Mesodermal cell (in vitro differentiated cells): ENCODE data around the gene LZTR1.

Source experiments
- H3K27ac ChIP-seq: 2 replicates; pipeline ENCODE4 v1.7.0; 2013; ENCODE audit warnings: mild to moderate bottlenecking, low read depth, low read length, moderate library complexity; ENCODE audit not compliant: severe bottlenecking
- H3K36me3 ChIP-seq: 2 replicates; pipeline ENCODE4 v1.7.1; 2013; ENCODE audit warnings: mild to moderate bottlenecking, low read length, moderate library complexity; ENCODE audit not compliant: control insufficient read depth, insufficient read depth
- H3K4me1 ChIP-seq: one replicate; pipeline ENCODE4 v1.7.1; 2013; ENCODE audit warnings: mild to moderate bottlenecking, low read length; ENCODE audit not compliant: insufficient read depth, control insufficient read depth, poor library complexity, severe bottlenecking
- H3K4me3 ChIP-seq: 2 replicates; pipeline ENCODE4 v1.7.0; 2013; ENCODE audit warnings: low read length, control low read depth, mild to moderate bottlenecking; ENCODE audit not compliant: insufficient read depth, poor library complexity, severe bottlenecking; ENCODE audit errors: extremely low read depth
- H3K9me3 ChIP-seq: 2 replicates; pipeline ENCODE4 v1.7.1; 2013; ENCODE audit warnings: mild to moderate bottlenecking, low read length, moderate library complexity; ENCODE audit not compliant: control insufficient read depth
- whole genome bisulfite sequencing, 2 experiments: methylation state at CpG; one replicate each; pipeline ENCODE4 v1.1.5; 2013; ENCODE audit warnings: missing lambda C conversion rate in 2 of 2; ENCODE audit not compliant: insufficient coverage in 2 of 2; 5-methylcytosine and 5-hydroxymethylcytosine counted together

The LZTR1 gene

DNA sequence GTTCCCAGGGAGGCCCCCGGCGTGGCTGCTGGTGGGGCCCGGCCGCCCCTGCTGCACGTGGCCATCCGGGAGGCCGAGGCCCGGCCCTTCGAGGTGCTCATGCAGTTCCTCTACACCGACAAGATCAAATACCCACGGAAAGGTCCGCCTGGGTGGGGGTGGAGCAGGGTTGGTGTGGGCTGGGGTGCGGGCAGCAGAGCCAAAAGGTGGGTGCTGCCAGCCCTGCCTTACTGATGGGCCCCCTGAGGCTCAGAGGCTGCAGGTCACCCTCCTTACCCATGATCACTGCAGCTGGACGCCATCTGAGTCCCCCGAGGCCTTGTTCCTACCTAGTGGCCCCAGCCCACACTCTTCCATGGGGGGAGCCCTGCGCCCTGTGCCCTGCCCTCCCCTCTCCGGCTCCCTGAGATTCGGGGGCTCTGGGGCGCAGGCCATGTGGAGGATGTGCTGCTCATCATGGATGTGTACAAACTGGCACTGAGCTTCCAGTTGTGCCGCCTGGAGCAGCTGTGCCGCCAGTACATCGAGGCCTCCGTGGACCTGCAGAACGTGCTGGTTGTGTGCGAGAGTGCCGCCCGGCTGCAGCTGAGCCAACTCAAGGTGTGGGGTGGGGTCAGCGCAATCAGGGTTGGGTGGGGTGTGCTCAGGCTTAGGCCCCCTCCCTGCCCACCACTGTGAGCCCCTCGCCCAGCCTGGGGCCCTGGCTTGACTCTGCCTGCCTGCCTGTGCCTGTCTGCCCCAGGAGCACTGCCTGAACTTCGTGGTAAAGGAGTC, 12.2 kb downstream of the LZTR1 start:
- Histone ChIP-seq H3K9me3 (no peaks in the 10 kb centered on the region), H3K4me3 (no peak overlapping the region), H3K27ac (no peak overlapping the region), H3K36me3 (peaks cover 61% of the 10 kb centered on the region), H3K4me1 (no peaks in the 10 kb centered on the region)
- 97 to 98% methylated on average over 22 to 26 of the region's 30 CpGs for WGBS, 2 experiments

DNA sequence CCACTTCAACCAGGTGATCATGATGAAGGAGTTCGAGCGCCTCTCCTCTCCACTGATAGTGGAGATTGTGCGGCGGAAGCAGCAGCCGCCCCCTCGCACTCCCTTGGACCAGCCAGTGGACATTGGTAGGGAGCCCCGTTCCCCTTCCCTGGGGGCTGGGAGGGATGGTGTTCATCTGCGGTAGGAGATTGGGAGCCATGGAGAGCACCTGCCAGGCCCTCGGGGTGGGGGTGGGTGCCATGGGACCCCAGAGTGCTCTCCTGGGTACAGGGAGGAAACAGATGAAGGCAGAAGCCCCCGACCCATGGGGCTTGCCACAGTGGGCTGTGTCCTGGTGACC, 12.8 kb downstream of the LZTR1 start:
- Histone ChIP-seq H3K4me1 (peaks cover under 1% of the 10 kb centered on the region), H3K4me3 (no peak overlapping the region), H3K27ac (no peak overlapping the region), H3K36me3 (peaks cover 65% of the 10 kb centered on the region), H3K9me3 (no peaks in the 10 kb centered on the region)
- WGBS, 2 experiments: 93 to 94% methylated on average over 9 to 10 of the region's 10 CpGs

DNA sequence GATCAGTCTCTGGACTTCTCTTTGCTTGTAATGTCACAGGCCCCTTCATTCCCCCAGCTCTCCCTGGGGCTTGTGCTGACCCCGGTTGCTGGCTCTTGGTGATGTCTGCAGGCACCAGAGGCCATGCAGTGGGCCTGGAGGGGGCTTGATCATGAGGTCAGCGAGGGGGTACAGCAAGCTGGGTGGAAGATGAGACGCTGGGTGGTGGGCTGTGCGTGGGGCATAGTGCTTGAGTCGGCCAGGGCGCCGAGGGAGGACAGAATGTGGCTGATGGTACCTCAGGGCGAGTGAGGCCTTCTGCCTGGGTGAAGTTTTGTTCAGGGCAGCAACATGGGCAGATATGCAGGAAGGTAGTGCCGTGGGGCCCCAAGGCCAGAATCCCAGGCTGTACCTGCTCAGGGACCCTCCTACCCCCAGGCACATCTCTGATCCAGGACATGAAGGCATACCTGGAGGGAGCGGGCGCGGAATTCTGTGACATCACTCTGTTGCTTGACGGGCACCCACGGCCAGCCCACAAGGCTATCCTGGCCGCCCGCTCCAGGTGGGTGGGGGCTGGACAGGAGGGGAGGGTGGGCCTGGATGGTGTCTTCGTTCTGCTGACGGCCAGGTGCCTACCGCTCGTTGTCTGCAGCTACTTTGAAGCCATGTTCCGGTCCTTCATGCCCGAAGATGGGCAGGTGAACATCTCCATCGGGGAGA, 13.4 kb downstream of the LZTR1 start:
- H3K36me3 ChIP-seq: peaks cover 65% of the 10 kb centered on the region
- 94 to 95% methylated on average over 18 to 23 of the region's 23 CpGs for WGBS, 2 experiments

DNA sequence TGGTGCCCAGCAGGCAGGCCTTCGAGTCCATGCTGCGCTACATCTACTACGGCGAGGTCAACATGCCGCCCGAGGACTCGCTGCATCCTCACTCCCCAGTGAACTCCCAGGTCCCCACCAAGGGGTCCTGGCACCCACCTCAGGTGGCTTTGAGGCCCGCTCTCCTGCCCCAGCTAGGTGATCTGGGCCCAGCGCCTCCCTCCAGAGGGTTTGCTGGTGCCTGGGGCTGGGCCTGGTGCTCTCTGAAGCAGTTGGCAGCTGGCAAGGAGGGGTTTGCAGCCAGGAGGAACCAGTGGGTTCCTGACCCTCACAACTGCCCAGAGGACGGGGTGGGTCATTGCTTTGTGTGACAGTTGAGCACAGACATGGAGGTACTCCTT, 13.9 kb downstream of the LZTR1 start:
- H3K4me1 ChIP-seq: peaks cover 8% of the 10 kb centered on the region
- H3K27ac ChIP-seq: no peak overlapping the region
- H3K4me3 ChIP-seq: no peak overlapping the region
- WGBS, 2 experiments: 98% methylated on average over 9 of the region's 10 CpGs
- H3K36me3 ChIP-seq: peaks cover 61% of the 10 kb centered on the region
- no peaks in the 10 kb centered on the region for H3K9me3 ChIP-seq

More for the DNA sequence above, 13.4 kb downstream of the LZTR1 start:
- H3K9me3 ChIP-seq: no peaks in the 10 kb centered on the region
- no peak overlapping the region for H3K4me3 ChIP-seq
- no peak overlapping the region for H3K27ac ChIP-seq
- H3K4me1 ChIP-seq: peaks cover 5% of the 10 kb centered on the region

DNA sequence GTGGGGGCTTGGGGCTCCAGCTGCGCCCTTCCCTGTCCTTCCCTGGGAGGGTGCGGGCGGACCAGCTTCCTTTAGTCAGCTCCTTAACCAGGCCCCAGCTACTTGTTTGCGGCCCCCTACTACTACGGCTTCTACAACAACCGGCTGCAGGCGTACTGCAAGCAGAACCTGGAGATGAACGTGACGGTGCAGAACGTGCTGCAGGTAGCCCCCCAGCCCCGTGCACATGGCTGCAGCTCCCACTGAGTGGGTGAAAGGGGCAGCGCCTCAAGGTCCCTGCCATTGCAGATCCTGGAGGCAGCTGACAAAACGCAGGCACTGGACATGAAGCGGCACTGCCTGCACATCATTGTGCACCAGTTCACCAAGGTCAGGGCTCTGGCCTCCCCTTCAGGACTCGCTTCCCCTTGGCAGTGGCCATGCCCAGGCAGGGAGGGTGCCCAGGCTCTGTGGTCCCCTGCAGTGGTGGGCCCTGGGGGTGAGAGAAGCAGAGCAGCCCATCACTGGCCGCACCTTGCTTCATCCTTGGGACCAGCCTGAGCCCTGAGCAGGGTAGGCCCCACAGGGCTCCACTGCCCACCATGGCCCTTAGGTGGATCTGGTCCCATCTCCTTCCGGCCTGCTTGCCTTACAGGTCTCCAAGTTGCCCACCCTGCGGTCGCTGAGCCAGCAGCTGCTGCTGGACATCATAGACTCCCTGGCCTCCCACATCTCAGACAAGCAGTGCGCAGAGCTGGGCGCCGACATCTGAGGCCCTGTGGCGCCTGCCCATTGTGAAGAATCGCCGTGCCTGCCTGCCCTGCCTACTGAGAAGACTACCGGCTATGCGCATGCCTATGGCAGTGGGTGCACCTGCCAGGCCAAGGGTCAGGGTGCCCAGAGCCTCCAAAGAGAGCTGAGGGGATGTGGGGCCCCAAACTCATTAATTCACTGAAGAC, 14.8 kb downstream of the LZTR1 start:
- Histone ChIP-seq H3K27ac (no peak overlapping the region), H3K9me3 (no peaks in the 10 kb centered on the region), H3K4me3 (no peak overlapping the region), H3K36me3 (peaks cover 53% of the 10 kb centered on the region), H3K4me1 (peaks cover 8% of the 10 kb centered on the region)
- WGBS, 2 experiments: 96 to 97% methylated on average over 25 to 27 of the region's 27 CpGs

DNA sequence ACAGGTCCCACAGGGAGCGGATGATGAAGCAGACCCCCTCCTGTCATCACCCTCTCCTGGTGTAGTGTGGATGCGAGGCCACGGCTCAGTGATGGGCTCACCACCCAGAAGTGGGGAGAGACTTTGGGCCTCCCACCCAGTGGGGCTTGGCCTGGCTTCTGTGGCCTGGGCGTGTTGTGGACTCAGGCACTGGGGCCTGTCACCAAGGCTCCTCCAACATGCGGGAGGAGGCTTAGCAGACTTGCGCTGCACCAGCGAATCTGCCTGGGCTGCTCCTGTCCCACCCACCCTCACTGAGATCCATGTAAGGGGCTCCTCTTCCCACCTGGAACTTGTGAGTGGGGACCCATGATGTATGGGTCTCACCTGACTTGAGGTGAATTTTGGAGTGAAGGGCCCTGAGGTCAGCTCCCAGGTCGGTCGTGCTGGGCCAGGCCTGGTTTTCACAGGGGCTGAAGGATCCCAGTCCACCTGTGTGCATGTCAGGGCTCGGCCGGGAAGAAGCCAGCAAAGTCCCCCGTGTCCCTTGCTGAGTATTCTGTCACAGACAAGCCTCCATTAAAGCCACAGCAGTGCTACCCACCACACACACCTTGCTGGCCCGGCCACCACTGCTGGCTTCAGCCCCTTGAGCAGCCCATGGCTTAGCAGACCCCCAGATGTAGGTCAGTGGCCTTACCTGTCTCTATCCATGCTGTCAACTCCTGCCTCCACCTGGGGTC, 15.6 kb downstream of the LZTR1 start:
- Histone ChIP-seq H3K27ac (no peak overlapping the region), H3K4me3 (no peak overlapping the region), H3K9me3 (no peaks in the 10 kb centered on the region), H3K4me1 (peaks cover 8% of the 10 kb centered on the region), H3K36me3 (peaks cover 45% of the 10 kb centered on the region)
- WGBS, 2 experiments: 93 to 94% methylated on average over 10 to 13 of the region's 13 CpGs

DNA sequence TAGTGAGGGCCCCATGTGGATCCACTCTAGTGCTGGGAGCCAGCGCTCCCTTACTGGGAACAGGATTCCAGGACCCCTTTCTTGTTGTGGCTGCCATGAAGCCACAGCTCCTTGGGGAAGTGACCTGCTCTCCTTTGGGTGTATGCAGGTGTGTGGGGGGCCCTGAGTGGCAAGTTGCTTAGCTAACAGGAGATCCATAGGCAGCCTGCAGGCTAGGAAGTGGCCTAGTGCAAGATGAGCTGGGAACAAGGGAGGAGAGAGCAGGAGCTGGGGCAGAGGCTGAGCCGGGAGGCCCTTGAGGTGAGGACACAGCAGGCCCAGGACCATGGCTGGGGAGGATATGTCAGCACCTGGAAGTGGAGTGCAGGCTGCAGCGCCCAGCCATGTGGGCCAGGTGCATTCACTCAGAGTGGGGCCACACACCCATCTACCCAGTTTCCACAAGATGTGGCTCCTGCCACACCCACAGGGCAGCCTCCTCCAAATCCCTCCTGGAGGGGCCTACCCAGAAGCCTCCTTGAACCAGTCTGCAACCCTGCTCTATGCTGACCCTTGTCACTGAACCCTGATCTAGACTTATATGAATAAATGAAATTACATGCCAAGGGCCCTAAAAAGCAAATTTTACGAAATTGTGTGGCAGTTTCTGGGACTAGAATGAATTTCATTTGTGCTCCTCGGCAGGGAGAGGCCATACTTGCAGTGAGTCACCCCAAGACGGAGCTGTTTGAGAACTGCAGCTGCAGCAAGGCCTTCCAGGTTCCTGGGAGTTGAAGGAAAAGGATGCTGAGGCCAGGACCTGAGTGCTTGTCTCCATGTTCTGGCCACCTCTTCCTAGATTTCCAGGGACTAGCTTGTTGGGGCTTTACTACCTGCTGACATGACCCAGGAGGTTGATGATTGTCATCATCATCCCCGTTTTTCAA, 16.6 kb downstream of the LZTR1 start:
- 76 to 79% methylated on average over 6 to 7 of the region's 7 CpGs for WGBS, 2 experiments
- no peaks in the 10 kb centered on the region for H3K9me3 ChIP-seq
- H3K4me1 ChIP-seq: peaks cover 13% of the 10 kb centered on the region
- no peak overlapping the region for H3K4me3 ChIP-seq
- no peak overlapping the region for H3K27ac ChIP-seq
- H3K36me3 ChIP-seq: peaks cover 41% of the 10 kb centered on the region

DNA sequence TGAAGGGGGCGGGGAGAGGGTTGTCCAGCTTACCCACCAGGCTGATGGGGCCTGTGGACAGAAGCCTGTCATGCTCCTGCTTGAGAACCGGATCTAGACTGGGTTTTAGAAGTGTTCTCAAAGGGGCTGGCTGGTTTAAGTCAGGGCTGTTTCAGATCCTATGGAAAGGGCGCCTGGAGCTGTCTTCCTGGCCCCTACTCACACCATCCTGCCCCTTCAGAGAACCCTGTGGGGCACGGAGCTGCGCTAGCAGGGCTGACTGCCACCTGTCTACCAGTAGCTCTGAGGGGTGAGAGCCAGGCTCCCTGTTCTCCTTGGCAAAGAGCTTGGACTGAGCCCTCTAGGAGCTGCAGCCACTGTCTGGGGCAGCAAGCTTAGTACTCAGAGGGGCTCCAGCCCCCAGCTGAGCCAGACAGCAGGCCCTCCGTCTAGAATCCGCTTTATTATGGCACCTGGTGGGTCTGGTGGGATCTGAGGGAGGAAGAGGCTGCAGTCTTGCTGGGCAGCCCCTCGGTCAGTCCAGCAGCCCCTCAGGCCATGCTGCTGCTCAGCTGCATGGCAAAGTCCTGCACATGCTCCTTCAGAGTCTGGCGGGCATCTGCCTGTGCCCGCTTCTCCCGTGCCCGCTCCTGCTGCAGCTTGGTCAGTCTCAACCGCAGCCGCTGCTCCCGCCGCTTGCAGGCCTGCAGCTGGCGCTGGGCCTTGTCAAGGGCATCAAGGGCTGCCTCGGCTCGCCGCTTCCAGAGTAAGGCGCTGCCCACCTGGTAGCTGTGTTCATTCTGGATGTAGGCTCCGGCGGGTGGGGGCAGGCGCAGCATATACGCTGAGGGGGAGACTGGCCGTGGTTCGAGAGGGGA, 17.5 kb downstream of the LZTR1 start:
- no peak overlapping the region for H3K27ac ChIP-seq
- H3K4me3 ChIP-seq: no peak overlapping the region
- H3K36me3 ChIP-seq: peaks cover 37% of the 10 kb centered on the region
- H3K4me1 ChIP-seq: peaks cover 13% of the 10 kb centered on the region
- WGBS, 2 experiments: 98% methylated on average over 23 to 24 of the region's 27 CpGs
- no peaks in the 10 kb centered on the region for H3K9me3 ChIP-seq
